OCI-LY3 (cell line): Measurements from ENCODE around the gene FAM13A.

Source experiments
- CTCF ChIP-seq: fragments of 200-600, 300-600 bp; sonication (generic); IDR thresholded peaks from 2 replicates; pipeline ENCODE4 v1.5.1; 2014; ENCODE audit warnings: antibody characterized with exemption, low read length, low read depth
- EZH2phosphoT487 ChIP-seq: fragments of 200-600 bp; shearing (Covaris generic); IDR thresholded peaks from 2 replicates; pipeline ENCODE4 v1.6.1; 2018; ENCODE audit warnings: antibody characterized with exemption, mixed run types, low read depth

GRCh38 chr4:88719381-88719780 lies 337.6 kb downstream of the FAM13A start:
- TF ChIP-seq CTCF: no peak
- no peak for TF ChIP-seq EZH2phosphoT487
